NCI-H2107 (cell line): Measurements from ENCODE around the gene METTL17.
"Not testable (repeated sequence)": the region's sequence is repeated elsewhere in the genome, so short reads cannot be mapped to it uniquely, and the experiment has no call there.

Source experiments
- DNase-seq: peaks from one replicate; lab custom pipeline; 2025; lab: John Stamatoyannopoulos, UW

The METTL17 gene

DNA sequence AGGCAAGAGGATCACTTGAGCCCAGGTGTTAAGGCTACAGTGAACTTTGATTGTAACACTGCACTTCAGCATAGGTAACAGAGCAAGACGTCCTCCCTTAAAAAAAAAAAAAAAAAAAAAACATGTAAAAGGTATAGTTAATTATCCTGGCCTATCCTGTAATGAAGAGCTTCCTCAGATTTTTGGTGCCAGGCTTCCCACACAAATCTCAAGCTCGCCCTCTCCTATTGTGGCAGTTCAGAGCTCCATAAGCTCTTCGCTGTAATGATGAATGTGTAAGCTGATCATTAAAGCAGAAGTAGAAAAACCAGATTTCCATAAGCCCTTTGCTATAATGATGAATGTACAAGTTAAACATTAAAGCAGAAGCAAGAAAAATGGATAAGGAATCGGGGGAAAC lies 7.3 kb downstream of the METTL17 start:
- no peak for DNase-seq

DNA sequence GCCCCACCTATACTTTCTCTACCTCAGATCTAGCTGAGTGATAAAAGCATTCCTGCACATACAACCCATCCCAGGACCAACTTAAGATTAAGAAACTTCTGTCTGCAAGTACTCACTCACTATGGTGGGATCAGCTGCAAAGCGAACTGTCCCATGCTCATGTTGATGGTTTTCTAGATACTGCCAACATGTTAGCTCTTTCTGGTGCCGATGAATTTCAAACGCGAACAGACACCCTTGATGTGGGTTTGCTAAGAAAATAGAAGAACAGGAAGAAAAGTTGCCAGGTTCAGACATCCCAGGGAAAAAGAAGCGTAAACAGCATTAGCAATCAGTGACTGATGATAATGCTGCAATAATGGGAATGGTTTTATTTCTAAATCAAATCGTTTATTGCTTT lies 7.8 kb downstream of the METTL17 start:
- DNase-seq: no peak

DNA sequence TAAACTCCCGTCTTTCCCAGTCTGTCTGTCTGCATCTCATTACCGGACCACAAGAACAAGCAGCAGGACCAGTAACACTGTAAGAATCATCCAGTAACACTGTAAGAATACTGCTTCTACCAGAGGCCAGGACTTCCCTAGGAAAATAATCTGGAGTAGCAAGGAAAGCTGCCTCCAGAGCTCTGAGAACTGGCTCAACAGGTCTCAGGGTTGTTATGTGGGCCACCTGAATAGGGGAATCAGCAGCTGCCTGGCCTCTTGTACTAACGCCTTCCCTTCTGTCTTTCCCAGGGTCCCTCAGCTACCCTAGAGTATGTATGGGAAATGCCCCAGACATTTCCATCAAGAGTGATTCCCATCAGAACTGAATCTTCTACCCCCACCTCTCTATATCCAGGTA lies 8.4 kb downstream of the METTL17 start:
- no peak for DNase-seq

DNA sequence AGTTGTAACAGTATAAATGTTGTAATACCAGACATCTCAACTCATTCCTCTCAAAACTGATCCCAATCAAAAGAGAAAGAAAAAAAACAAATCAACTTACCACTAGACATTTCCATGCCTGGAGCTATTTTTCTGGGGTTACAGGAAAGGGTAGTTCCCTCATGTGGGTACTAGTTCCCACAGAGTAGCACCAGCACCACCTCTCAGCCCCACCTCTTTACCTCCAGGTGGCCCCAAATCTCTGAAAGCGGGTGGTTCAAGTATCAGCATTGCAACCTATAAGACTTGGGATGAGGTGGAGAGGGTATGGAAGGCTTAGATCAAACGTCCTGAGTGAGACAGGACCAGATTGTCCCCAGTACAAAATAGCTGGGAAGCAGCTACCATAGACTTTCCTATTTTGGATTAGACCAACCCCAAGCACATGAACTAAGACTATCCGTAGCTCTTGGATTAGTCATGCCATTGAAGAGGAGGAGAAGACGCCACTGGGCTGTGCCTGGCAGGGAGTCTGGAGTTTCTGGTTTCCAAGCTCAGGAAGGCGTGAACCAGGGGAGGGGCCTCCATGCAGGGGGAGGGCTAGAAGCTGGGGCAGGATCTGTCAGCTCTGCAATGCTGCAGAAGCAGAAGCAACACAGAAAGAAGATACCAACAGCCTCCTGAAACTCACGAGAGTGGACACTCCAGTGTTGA lies 9.0 kb downstream of the METTL17 start, which contains the start of gene SLC39A2:
Gene SLC39A2, plus strand, starts transcription at position 620 of the 693 bp plus-strand sequence. CDS start 154 bp downstream, outside the sequence.
- DNase-seq: no peak

DNA sequence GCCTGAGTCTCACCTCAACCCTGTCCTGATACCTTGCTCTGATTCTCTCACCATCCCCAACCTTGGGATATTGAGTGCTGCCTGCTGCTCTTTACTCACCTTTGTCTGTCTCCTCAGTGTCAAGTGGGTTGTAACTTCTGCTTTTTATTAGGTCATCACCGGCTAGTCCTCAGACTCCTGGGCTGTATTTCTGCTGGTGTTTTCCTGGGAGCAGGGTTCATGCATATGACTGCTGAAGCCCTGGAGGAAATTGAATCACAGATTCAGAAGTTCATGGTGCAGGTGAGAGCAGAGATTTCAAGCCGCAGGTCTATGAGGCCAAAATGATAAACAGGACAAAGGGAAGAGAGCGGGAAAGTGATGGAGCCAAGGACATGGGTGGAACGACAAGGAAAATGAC lies 9.8 kb downstream of the METTL17 start:
- no peak for DNase-seq

DNA sequence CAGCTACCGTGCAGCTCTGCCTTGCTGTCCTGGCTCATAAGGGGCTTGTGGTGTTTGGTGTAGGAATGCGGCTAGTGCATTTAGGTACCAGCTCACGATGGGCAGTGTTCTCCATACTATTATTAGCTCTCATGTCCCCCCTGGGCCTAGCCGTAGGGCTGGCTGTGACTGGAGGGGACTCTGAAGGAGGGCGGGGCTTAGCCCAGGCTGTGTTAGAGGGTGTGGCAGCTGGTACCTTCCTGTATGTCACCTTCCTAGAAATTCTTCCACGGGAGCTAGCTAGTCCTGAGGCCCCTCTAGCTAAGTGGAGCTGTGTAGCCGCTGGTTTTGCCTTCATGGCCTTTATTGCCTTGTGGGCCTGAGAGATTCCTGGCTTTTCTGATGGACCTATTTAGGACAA lies 11.4 kb downstream of the METTL17 start:
- no peak for DNase-seq

DNA sequence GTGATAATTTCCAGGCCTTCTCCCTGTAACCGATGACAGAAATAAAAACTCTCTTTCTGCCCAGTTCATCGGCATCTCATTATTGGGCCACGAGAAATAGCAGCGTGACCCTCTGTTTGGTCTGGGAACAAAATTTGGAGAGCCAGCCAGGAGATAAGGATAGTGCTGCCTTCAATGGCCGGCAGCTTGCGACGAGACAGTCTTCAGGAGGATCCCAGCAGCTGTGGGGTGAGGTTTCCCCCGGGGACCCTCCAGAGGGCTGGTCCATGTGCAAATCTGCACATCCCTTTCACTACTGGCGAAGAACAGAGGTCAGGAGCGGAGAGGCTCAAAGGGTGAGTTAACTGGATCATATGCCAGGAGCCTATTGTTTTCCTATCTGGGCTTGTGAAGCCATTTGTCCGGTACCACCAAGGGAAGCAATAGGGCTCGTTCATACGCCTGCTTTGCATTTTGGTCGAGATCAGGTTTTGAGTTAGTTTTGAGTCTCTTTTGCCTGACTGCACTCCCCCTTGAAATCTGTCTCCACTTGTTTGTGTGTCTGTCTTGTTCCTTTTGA lies 14.1 kb downstream of the METTL17 start:
- no peak for DNase-seq

DNA sequence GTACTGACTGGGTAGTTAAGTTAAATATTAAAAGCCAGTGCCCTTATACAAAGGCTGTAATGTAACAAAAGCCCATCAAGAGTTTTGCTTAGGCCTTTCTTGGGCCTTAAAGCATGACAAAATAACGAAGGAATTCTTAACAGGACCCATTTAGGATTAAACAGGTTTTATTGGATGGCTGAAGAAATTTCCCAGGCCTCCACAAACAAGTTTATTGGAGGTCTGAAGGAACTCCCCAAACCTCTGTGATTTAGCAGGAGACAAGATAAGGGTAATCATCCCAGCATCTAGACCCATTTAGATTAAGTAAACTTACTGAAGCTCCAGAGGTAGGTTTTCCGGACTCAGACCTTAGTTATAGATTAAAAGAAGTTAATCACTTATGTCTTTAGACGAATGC lies 19.9 kb downstream of the METTL17 start:
- not testable (repeated sequence) for DNase-seq

DNA sequence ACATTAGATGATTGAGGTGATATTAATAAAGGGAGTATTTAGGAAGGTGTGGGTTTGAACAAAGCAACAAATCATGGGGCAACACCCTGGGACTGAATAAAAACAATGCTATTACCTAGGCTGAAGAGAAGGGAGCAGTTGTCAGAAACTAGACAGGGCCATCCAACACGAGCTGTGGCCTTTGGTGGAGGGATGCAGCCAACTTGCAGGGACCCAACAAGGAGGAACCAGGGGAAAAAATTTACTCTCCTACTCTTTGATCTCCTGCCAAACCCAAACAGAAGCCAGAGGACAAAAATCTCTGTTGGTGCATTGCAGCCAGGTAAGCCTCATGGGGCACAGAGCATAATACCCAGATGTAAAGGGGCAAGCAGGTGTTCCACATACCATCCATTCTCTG lies 21.4 kb downstream of the METTL17 start:
- no peak for DNase-seq

DNA sequence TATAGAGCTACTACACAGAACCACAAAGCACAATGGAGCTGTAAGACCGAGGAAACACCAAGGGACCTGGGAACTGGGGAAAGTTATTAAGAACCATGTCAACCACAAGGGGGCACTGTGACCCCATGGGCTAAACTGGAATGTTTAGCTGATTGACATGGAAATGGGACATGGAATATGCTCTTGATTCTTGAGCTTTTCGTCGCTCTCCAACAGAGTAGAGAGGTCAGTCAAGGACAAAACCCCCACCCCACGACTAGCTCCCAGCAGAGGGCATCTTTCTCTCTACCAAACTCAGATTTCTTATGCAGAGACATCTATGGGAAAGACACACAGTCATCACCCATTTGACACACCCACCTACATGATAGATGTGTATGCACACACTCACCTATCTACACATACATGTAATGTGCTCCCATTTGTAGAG lies 25.0 kb downstream of the METTL17 start:
- DNase-seq: peak; percentile 84

DNA sequence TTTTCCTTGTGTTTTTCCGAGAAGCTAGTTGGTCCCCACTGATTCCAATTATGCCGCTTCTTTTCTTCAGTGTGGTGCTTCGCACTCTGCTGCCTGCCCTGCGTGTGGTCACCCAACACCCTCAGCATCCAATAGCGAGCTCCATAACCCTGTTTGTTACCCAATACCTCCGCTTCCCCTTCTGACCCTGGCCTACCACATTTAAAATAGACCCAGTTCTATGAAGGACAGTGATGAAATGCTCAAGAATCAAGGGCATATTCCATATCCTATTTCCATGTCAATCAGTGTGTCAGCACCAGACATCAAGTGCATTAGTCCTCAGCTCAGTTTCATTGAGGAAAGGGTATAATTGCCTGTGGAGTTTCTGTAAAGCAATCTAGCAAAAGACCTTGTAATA lies 25.5 kb downstream of the METTL17 start:
- no peak for DNase-seq

DNA sequence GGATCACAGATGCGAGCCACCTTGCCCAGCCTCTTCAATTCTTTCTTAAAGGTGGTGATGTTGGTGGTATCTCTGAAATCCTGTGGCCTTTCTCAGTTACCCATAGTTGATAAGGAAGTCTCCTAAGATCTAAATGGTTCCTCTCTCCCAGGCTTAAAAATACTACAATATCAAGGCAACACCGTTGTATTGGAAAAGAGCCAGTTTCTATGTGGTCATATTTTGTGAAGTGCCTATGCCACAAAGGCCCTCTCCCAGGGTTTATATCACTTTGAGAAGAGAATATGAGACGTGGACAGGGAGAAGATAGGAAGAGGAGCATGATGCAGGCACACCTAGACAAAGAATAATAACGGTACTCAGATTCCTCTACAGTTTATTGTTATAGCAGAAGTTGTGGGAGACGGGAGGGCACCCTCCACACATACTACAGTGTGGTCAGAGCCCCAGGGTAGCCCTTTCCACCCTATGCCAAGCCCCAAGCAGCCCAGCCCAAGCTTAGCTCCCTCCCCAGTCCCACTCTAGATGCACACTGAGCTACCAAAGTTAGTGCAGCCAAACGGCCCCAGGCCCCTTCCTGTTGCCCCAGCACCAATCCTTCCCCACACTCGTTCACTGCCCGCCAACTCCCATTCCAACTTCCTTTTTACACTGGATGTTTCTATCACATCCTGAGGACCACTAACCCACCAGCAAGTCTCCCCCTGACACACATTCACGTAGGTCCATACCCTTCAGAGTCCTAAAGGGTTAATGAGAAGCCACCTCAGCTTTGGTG lies 26.8 kb downstream of the METTL17 start:
- no peak for DNase-seq

DNA sequence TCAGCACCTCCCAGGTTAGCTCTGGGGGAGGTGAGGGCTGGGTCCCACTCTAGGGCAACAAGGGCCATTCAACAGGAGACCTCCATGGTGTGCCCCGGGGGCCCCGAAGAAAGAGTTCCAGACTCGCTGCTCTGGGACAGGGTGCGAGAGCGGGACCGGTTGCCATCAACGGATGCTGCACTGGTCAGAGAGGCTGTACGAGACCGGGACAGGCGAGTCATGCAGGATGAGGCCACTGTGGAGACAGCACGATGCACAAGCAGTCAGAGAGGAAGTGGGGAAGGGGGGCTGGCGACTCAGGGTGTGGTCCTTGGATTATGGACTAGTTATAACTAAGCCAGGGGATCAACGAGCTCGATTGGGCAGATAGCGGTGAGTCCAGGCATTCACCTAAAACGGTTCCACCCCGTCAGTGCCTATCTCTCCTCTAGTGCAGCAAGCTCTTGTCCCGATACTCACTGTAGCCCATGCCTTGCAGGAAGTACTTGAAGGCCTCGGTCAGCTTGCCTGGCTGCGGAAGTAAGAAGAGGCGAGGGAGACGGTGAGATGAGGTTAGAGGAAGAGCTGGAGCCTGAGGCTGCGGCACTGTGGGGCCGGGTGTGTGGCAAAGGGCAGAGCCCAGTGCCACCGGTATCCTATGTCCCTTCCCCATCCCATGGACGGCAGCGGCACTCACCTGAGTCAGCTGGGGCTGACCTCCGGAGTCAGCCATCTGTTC lies 27.9 kb downstream of the METTL17 start:
- no peak for DNase-seq

DNA sequence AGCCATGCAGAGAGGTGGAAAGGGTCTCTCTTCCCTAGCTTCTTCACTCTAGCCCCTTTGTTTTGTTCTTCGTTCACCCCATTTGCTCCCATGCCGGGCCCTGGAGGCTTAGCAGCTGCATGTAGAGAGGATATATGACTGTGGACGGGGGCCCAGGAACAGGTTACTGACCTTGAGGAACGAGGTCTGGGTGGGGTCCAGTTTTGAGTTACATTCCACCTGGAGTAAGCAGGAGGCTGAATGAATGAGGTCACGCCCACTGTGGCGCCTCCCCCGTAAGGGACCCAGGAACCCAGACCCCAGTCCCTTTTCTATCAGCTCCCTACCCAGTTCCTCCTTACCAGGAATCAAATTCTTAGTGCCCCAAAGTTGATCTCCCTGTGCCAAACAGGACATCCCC lies 28.5 kb downstream of the METTL17 start:
- no peak for DNase-seq

DNA sequence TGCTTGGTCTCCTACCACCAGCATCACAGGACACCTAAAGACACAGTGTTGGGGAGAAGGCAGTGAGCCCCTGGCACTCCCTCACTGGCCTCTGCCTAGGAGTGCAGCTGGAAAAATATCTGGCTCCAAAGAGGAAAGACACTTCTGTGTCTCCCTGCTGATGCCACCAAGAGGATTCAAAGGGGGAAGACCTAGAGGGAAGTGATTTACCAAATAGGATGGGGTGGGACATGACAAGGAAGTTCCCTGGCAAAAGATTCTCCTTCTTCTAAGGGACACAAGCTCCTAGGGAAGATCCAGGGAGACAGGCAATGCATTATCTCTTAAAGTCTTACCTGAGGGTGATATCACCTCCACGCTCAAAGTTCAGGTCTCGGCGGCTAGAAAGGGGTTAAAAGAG lies 29.0 kb downstream of the METTL17 start:
- no peak for DNase-seq

DNA sequence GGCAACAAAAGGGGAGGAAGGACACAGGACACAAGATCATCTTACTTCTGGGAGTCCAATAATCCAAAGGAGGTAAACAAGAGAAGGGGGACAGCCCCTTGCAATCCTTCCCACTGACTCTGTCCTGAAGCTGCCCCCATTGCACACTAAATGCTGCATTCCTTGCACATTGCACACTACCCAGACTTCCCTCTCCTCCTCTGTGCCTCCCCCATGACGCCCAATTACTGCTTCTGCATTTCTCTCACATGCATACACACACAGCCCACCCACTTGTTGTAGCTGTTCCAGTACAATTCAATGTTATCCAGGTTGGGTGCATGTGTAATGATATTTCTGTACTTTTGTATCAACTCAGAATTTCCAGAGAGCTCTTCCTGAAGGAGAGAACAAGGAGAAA lies 29.6 kb downstream of the METTL17 start:
- DNase-seq: no peak

DNA sequence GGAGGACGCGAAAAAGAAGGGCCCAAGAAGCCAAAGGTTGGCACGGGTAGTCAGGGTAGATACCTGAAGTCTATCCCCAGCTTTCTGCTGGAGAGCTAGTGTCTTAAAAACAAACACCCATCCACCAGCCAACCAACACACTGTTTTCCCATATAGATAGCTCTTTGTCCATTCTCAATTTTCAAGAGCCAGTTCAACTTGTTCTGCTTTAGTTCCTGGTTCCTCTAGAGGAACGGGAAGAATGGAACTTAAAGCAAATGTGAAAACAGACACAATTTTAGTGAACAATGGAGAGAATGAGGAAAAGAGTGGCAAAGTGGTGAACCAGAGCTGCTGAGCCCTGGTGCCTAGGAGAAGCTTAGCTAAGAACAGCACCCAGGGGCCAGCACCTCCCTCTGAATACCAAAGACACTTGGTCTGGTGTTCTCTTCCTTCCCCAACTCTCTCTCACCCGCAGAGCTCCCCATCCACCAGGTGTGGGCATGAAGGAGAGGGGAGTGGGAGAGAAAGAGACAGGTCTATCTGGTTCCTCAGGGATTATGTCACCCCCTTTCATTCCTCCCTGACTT lies 31.3 kb downstream of the METTL17 start:
- DNase-seq: no peak

DNA sequence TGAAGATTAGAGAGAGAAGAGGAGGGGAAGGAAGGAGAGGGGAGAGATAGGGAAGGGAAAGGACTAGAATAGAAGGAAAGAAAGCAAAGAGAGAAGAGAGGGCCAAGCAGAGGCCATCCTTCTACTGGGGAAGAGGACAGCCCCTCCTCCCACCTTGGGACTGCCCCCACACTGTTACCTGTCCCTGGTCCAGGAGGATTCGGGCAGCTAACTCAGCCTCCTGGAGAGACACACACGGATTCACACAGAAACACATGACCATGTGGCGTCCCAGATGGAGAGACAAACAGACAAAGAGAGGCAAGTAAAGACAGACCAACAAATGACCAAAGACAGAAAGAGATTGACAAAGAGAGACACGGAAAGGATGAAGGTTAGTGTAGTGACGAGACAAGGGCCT lies 32.9 kb downstream of the METTL17 start:
- DNase-seq: no peak

DNA sequence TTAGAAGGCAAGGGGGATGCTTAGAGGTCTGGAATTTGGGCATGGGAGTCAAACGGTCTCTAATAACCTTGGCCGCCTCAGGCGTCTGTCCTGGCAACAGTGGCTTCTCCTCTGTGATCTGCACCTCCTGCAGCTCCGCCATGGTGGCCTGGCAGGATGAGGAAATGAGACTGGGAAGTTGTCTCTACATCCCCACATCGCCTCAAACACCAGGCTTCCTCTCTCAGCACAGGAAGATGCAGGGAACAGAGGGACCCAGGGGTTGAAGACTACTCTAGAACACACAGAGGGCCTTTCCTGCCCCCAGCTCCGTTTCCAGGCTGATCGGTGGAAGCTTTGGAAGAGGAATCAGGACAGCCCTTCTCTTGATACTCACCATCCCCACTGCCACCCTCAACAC lies 33.4 kb downstream of the METTL17 start:
- no peak for DNase-seq

DNA sequence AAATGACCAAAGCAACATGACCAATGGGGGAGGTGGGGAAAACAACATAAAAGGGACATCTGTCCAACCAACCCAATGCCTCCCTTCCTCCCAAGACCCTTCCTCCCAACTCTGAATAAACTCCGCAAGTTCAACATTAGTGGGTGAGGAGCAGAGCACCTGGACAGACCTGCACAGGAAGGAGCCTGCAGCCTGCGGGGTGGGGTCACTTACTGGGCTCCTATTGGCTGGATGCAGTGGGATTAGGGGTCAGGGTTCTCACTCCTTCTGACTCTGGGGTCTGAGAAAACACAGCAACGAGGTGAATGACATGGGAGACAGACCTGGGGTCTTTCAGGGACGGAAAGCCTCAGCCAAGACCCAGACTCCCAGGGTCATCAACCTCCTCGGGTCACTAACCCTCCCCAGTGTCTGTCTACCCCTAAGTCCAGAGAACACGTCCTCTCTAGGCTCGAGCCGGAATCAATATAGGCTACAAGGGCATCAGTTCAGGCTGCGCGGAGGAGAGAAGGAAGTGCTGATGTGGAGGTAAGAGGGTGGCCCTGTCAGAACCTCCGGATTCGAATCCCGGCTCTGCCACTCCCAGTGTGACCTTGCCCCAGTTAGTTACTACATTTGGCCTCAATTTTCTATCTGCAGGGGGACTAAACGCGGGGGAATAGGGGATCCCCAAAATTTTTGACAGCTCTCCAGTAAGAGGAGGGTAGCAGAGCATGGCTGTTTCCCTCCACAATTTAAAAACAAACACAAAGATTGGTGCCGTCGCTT lies 34.2 kb downstream of the METTL17 start:
- DNase-seq: no peak

DNA sequence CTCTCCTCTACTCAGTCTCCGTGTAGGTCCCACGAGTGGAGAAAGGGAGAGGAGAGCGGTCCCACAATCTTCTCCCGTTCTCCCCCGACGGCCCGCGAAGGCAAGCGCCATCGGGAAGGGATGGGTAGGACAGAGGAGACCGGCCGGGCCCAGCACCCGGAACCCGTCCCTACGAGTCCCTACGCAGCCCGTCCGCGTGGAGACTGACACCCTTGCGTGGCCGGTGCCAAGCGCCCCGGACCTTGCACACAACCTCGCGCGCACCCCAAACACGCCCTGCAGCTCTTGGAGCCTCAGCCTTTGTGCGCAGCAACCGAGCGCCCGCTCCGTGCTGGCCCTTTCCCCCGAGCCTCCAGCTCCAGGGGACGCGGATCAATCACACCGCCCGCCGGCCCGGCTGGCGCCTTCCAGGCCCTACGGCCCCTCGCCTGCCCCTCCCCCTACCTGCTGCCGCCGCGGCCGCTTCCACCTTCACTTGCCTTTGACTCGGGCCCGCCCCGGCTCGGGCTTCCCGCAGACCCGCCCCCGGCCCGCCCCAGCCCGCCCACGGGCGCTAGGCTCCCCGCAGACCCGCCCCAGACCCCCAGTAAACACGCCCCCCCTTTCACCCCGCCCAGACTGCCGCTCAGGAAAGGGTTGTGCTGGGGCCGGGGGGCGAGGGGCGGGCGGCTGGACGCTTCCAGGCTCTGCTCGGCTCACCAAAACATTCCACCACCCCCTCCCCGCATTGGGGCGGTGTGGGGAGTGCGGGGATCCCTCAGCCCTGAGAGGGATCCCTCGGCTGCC lies 35.0 kb downstream of the METTL17 start, which contains the start of gene NDRG2:
Gene NDRG2, minus strand, starts transcription at position 477 of the 786 bp plus-strand sequence. CDS start 1,746 bp downstream, outside the sequence.
- no peak for DNase-seq
